Measurements from ENCODE around the gene BTG4.

BTG4 gene

GRCh38 chr11:111512296-111513239 is at the start of gene BTG4:
Gene BTG4, minus strand, starts transcription at chr11:111512386. Its CDS starts 13,610 bp downstream, at chr11:111498776.
- peak in 1 of 2 experiments; percentile 43 for DNase-seq

- no peak for DNase-seq
Measured at GRCh38 chr11:111561791-111562325, 49.7 kb upstream of the BTG4 start.

- no peak for DNase-seq
Measured at GRCh38 chr11:111561306-111561705, 49.1 kb upstream of the BTG4 start.

- DNase-seq: no peak
Measured at GRCh38 chr11:111560800-111561199, 48.6 kb upstream of the BTG4 start.

GRCh38 chr11:111559800-111560464 is 47.7 kb upstream of the BTG4 start:
- no peak for DNase-seq

GRCh38 chr11:111557425-111558111 is 45.4 kb upstream of the BTG4 start:
- no peak for DNase-seq

- DNase-seq: no peak
Measured at GRCh38 chr11:111555255-111555654, 43.1 kb upstream of the BTG4 start.

- DNase-seq: no peak
Measured at GRCh38 chr11:111554532-111554931, 42.3 kb upstream of the BTG4 start.

- no peak for DNase-seq
Measured at GRCh38 chr11:111550258-111550657, 38.1 kb upstream of the BTG4 start.

GRCh38 chr11:111549869-111550203 is 37.6 kb upstream of the BTG4 start:
- DNase-seq: no peak

- DNase-seq: no peak
Measured at GRCh38 chr11:111549196-111549868, 37.1 kb upstream of the BTG4 start.

- DNase-seq: peak; percentile 28 to 85
Measured at GRCh38 chr11:111548525-111548924, 36.3 kb upstream of the BTG4 start.

- no peak for DNase-seq
Measured at GRCh38 chr11:111542606-111543275, 30.6 kb upstream of the BTG4 start.

- DNase-seq: peak in 1 of 2 experiments; percentile 35
Measured at GRCh38 chr11:111541254-111542061, 29.3 kb upstream of the BTG4 start.

GRCh38 chr11:111540937-111541253 is 28.7 kb upstream of the BTG4 start:
- peak; percentile 43 to 44 for DNase-seq

- DNase-seq: peak; percentile 50 to 53
Measured at GRCh38 chr11:111540114-111540936, 28.1 kb upstream of the BTG4 start, which contains the start of gene LAYN. Gene LAYN, plus strand, starts transcription at chr11:111540720. Its CDS starts 124 bp downstream, at chr11:111540844.

GRCh38 chr11:111539426-111540113 is 27.4 kb upstream of the BTG4 start:
- DNase-seq: peak; percentile 36 to 69

GRCh38 chr11:111538407-111539114 is 26.4 kb upstream of the BTG4 start:
- no peak for DNase-seq

GRCh38 chr11:111537336-111537860 is 25.2 kb upstream of the BTG4 start:
- DNase-seq: no peak

Measured in NCI-H524 (cell line).